ENCODE data around the gene MIS18A. TPM values are rescaled to one million over a fixed set of nuclear protein-coding genes. Genes with fewer than 3 reads are reported as not detected.

MIS18A gene
- total and polyA plus RNA-seq, 7 donors: 2.4 to 12.0 (median 6.4) TPM

- Histone ChIP-seq H3K27ac (no peak overlapping the region), H3K36me3 (peaks cover 0 to 27% (median 0%) of the 10 kb centered on the region in 4 donors), H3K27me3 (no peaks in the 10 kb centered on the region), H3K4me1 (no peaks in the 10 kb centered on the region), H3K4me3 (no peak overlapping the region), H3K9me3 (no peaks in the 10 kb centered on the region)
- no peak for TF ChIP-seq POLR2AphosphoS5 (IDR thresholded peaks at IDR 0.05)
- TF ChIP-seq POLR2A (IDR thresholded peaks at IDR 0.05): no peak
- TF ChIP-seq, protein P1, sequence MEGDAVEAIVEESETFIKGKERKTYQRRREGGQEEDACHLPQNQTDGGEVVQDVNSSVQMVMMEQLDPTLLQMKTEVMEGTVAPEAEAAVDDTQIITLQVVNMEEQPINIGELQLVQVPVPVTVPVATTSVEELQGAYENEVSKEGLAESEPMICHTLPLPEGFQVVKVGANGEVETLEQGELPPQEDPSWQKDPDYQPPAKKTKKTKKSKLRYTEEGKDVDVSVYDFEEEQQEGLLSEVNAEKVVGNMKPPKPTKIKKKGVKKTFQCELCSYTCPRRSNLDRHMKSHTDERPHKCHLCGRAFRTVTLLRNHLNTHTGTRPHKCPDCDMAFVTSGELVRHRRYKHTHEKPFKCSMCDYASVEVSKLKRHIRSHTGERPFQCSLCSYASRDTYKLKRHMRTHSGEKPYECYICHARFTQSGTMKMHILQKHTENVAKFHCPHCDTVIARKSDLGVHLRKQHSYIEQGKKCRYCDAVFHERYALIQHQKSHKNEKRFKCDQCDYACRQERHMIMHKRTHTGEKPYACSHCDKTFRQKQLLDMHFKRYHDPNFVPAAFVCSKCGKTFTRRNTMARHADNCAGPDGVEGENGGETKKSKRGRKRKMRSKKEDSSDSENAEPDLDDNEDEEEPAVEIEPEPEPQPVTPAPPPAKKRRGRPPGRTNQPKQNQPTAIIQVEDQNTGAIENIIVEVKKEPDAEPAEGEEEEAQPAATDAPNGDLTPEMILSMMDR (IDR thresholded peaks at IDR 0.05): no peak
- TF ChIP-seq EP300 (IDR thresholded peaks at IDR 0.05): no peak
- 97 to 98% methylated on average over 4 of the region's 4 CpGs for WGBS, 2 donors
- intact Hi-C loops (cut with DNase I): no loop called here
- DNase-seq: no peak
These were observed 28.9 kb upstream of the MIS18A start for GRCh38 chr21:32307706-32308105.

DNA sequence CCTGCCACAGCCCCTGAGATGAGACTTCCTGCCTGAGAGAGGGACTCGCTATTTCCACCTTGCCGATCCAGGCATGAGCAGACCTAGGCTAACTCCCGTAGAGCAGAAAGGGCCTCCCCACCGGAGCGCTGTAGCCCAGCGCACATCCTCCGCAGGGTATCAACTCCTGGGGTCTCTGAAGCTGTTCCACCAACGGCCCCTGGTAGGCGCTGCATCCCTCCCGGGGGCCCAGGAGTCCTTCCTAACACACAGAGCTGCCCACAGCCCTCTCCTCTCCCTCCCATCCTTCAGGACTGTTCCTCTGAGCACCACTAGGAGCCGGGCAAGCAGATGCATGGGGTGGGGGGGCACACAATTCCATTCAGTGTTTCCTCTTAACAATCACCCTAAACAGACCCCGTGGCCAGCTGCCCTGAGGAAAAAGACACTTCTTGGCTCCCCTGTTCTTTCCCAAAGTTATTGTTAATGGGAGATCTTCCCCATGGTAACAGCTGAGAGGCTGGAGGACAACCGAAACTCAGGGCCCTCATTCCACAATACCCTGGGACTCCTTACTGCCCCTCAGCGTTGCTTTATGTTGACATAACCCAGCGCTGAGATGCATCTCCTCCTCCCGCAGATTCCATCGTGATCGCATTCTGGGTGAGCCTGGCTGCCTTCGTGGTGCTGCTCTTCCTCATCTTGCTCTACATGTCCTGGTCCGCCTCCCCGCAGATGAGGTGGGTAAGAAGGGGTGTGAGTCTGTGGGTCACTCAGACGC, 27.4 kb upstream of the MIS18A start:
- no peak overlapping the region for H3K27ac ChIP-seq
- TF ChIP-seq POLR2AphosphoS5 (IDR thresholded peaks at IDR 0.05) (no peak), POLR2A (IDR thresholded peaks at IDR 0.05) (no peak), EP300 (IDR thresholded peaks at IDR 0.05) (no peak)
- TF ChIP-seq, protein P1 (IDR thresholded peaks at IDR 0.05): peak in 2 of 4 experiments; percentile 21 to 32
- peaks cover 0 to 12% (median 0%) of the 10 kb centered on the region in 4 donors for H3K36me3 ChIP-seq
- no peaks in the 10 kb centered on the region for H3K4me1 ChIP-seq
- WGBS, 2 donors: 72 to 87% methylated on average over 22 of the region's 22 CpGs
- no peak overlapping the region for H3K4me3 ChIP-seq
- H3K27me3 ChIP-seq: no peaks in the 10 kb centered on the region
- H3K9me3 ChIP-seq: no peaks in the 10 kb centered on the region
- intact Hi-C loops (cut with DNase I): no loop called here
- DNase-seq: no peak

- no peaks in the 10 kb centered on the region for H3K4me1 ChIP-seq
- no peaks in the 10 kb centered on the region for H3K27me3 ChIP-seq
- no peaks in the 10 kb centered on the region for H3K9me3 ChIP-seq
- no peak overlapping the region for H3K4me3 ChIP-seq
- TF ChIP-seq, protein P1 (IDR thresholded peaks at IDR 0.05): no peak
- TF ChIP-seq POLR2A (IDR thresholded peaks at IDR 0.05) (no peak), POLR2AphosphoS5 (IDR thresholded peaks at IDR 0.05) (no peak), EP300 (IDR thresholded peaks at IDR 0.05) (no peak)
- no peak for DNase-seq
- intact Hi-C loops (cut with DNase I): no loop called here
- H3K27ac ChIP-seq: no peak overlapping the region
- WGBS, 2 donors: 95 to 96% methylated on average over 7 of the region's 7 CpGs
- H3K36me3 ChIP-seq: no peaks in the 10 kb centered on the region
These were observed 26.1 kb upstream of the MIS18A start for GRCh38 chr21:32304998-32305397.

- TF ChIP-seq POLR2AphosphoS5 (IDR thresholded peaks at IDR 0.05): no peak
- TF ChIP-seq, protein P1 (IDR thresholded peaks at IDR 0.05): no peak
- no peak for TF ChIP-seq EP300 (IDR thresholded peaks at IDR 0.05)
- TF ChIP-seq POLR2A (IDR thresholded peaks at IDR 0.05): no peak
- H3K4me3 ChIP-seq: no peak overlapping the region
- no peaks in the 10 kb centered on the region for H3K36me3 ChIP-seq
- H3K27me3 ChIP-seq: no peaks in the 10 kb centered on the region
- H3K27ac ChIP-seq: no peak overlapping the region
- H3K9me3 ChIP-seq: no peaks in the 10 kb centered on the region
- no peak for DNase-seq
- H3K4me1 ChIP-seq: no peaks in the 10 kb centered on the region
- WGBS, 2 donors: 96 to 100% methylated on average over 1 of the region's 1 CpG
- intact Hi-C loops (cut with DNase I): no loop called here
These were observed 24.5 kb upstream of the MIS18A start for GRCh38 chr21:32303385-32303784.
